ENCODE results near the gene PLCB4. TPM values are rescaled to one million over a fixed set of nuclear protein-coding genes. Genes with fewer than 3 reads are reported as not detected.

PLCB4 gene
- total RNA-seq, 1 donor from 2014 or later: 12.0 TPM

DNA sequence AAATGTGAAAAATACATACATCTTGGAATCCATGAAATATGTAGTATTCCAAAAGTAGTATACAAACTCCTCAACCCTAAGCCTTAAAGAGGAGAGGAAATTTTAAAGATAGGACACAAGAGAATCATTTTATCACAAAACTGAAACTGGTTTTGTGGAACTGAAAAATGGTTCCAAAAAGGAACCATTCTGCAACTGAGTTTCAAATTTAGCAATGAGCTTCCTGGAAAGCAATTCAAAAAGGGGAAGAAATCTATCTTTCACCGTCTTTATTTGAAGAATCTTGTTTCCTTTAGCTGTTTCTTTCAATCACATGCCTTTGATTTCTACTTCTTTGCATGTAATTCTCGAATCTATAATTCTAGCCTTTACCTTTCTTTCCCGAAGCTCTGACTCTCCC is 413.3 kb downstream of the PLCB4 start:
- no peaks in the 10 kb centered on the region for H3K4me1 ChIP-seq
- H3K36me3 ChIP-seq: no peaks in the 10 kb centered on the region
- no peak for DNase-seq (ENCODE audit: extremely low spot score in 2 of 2)
- H3K27me3 ChIP-seq: no peaks in the 10 kb centered on the region
- H3K9me3 ChIP-seq: no peaks in the 10 kb centered on the region
- TF ChIP-seq, protein P1, sequence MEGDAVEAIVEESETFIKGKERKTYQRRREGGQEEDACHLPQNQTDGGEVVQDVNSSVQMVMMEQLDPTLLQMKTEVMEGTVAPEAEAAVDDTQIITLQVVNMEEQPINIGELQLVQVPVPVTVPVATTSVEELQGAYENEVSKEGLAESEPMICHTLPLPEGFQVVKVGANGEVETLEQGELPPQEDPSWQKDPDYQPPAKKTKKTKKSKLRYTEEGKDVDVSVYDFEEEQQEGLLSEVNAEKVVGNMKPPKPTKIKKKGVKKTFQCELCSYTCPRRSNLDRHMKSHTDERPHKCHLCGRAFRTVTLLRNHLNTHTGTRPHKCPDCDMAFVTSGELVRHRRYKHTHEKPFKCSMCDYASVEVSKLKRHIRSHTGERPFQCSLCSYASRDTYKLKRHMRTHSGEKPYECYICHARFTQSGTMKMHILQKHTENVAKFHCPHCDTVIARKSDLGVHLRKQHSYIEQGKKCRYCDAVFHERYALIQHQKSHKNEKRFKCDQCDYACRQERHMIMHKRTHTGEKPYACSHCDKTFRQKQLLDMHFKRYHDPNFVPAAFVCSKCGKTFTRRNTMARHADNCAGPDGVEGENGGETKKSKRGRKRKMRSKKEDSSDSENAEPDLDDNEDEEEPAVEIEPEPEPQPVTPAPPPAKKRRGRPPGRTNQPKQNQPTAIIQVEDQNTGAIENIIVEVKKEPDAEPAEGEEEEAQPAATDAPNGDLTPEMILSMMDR (IDR thresholded peaks at IDR 0.05): no peak
- TF ChIP-seq POLR2AphosphoS5 (IDR thresholded peaks at IDR 0.05; ENCODE audit: insufficient read depth in 1 of 2, low read depth in 1 of 2) (no peak), POLR2A (IDR thresholded peaks at IDR 0.05) (no peak)
- intact Hi-C loops (cut with DNase I): no loop called here
- H3K27ac ChIP-seq: no peak overlapping the region
- no peak overlapping the region for H3K4me3 ChIP-seq

DNA sequence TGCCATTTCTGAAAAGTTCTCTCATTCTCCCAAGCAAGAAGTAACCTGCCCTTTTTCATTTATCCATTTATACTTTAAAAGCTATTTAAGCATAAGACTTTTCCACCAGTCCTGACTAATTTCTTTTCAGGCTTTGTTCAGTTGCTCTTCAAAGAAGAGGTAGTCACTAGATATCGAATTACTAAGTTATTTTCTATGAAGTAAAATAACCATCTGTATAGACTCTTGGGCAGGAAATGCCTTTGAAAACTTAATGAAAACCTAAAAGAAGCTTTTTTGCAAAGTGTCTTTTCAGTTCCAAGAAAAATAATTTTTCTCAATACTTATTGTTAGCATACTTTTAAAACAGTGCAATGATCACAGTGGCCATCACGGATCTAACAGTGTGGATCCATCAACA is 414.2 kb downstream of the PLCB4 start:
- no peaks in the 10 kb centered on the region for H3K36me3 ChIP-seq
- TF ChIP-seq, protein P1 (IDR thresholded peaks at IDR 0.05): no peak
- no peak for TF ChIP-seq POLR2AphosphoS5 (IDR thresholded peaks at IDR 0.05; ENCODE audit: insufficient read depth in 1 of 2, low read depth in 1 of 2)
- no peak for TF ChIP-seq POLR2A (IDR thresholded peaks at IDR 0.05)
- H3K27ac ChIP-seq: no peak overlapping the region
- DNase-seq (ENCODE audit: extremely low spot score in 2 of 2): no peak
- no peak overlapping the region for H3K4me3 ChIP-seq
- no peaks in the 10 kb centered on the region for H3K27me3 ChIP-seq
- no peaks in the 10 kb centered on the region for H3K4me1 ChIP-seq
- H3K9me3 ChIP-seq: no peaks in the 10 kb centered on the region
- intact Hi-C loops (cut with DNase I): no loop called here

DNA sequence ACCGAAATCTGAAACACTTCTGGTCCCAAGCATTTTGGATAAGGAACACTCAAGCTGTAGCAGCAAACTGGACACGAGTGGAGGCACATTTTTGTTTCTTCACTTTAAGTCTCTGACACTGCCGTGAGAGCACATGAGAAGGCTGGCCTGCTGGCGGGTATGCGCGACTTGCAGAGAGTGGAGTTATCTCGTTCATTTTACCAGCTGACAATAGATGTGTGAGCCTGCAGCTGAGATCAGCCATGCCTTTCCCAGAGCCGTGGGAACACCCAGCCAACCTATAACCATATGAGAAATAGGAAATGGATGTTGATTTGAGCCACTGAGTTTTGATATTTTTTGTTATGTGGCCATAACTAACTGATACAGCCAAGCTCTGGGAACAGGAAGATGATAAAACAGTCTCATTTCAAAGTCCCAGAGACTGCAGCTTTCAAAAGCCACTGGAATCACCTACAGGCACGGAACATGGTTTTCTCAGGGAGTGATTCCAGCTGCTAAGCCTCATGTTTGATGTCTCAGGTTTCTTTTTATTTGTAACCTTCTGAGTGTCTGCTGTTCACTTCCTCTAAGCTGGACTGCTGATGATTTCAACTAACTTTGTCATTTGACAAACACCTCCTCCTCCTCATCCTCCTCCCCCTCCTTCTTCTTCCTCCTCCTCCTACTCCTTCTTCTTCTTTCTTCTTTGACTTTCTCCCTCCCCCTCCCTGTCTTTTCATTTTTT is 416.9 kb downstream of the PLCB4 start:
- DNase-seq (ENCODE audit: extremely low spot score in 2 of 2): no peak
- H3K4me3 ChIP-seq: no peak overlapping the region
- no peaks in the 10 kb centered on the region for H3K4me1 ChIP-seq
- H3K27ac ChIP-seq: no peak overlapping the region
- no peaks in the 10 kb centered on the region for H3K27me3 ChIP-seq
- intact Hi-C loops (cut with DNase I): no loop called here
- TF ChIP-seq POLR2AphosphoS5 (IDR thresholded peaks at IDR 0.05; ENCODE audit: insufficient read depth in 1 of 2, low read depth in 1 of 2): no peak
- no peaks in the 10 kb centered on the region for H3K36me3 ChIP-seq
- no peaks in the 10 kb centered on the region for H3K9me3 ChIP-seq

DNA sequence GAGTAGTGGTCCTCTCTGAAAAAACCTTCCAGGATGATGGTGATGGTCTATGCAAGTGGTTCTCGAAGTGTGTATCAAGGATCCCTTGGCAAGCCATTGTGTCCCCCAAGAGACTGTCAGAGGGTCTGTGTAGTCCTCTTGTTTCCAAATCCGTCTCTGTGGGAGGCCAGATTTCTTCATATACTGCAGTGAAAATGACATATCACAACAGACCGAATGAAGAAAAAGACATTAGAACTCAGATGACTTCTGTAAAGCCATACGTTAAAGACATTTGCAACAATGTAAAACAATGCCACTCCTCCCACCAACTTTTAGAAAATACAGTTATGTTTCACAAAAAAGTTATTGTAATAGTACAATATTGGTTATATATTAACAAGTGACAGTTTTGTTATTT is 418.3 kb downstream of the PLCB4 start:
- intact Hi-C loops (cut with DNase I): no loop called here
- no peak overlapping the region for H3K4me3 ChIP-seq

DNA sequence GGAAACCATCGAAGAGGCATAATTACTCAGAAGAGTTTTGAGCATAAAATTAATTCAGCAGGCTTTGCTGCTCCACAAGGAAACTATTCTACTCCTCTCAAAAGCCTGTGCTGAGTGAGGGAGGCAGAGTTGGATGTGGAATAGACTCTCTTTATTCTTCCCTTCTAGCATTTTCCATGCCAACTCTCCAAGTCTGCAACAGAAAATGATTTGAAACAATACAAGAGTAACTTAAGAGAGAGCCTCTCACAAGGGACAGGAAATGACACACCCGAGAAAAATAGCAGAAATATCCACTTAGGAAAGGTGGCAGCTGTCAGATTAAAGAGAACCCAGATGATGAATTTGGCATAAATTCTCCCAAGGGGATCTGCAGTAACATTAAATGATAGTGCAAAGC is 419.2 kb downstream of the PLCB4 start:
- no peaks in the 10 kb centered on the region for H3K27me3 ChIP-seq
- no peak for DNase-seq (ENCODE audit: extremely low spot score in 2 of 2)
- TF ChIP-seq, protein P1 (IDR thresholded peaks at IDR 0.05): no peak
- TF ChIP-seq POLR2A (IDR thresholded peaks at IDR 0.05): no peak
- no peak for TF ChIP-seq POLR2AphosphoS5 (IDR thresholded peaks at IDR 0.05; ENCODE audit: insufficient read depth in 1 of 2, low read depth in 1 of 2)
- H3K4me3 ChIP-seq: no peak overlapping the region
- intact Hi-C loops (cut with DNase I): no loop called here
- no peaks in the 10 kb centered on the region for H3K36me3 ChIP-seq
- H3K27ac ChIP-seq: no peak overlapping the region
- no peaks in the 10 kb centered on the region for H3K4me1 ChIP-seq
- no peaks in the 10 kb centered on the region for H3K9me3 ChIP-seq

More for the DNA sequence above, 418.3 kb downstream of the PLCB4 start:
- H3K9me3 ChIP-seq: no peaks in the 10 kb centered on the region
- H3K36me3 ChIP-seq: no peaks in the 10 kb centered on the region
- H3K27me3 ChIP-seq: no peaks in the 10 kb centered on the region
- H3K4me1 ChIP-seq: no peaks in the 10 kb centered on the region
- H3K27ac ChIP-seq: no peak overlapping the region
- TF ChIP-seq POLR2AphosphoS5 (IDR thresholded peaks at IDR 0.05; ENCODE audit: insufficient read depth in 1 of 2, low read depth in 1 of 2) (no peak), POLR2A (IDR thresholded peaks at IDR 0.05) (no peak)
- TF ChIP-seq, protein P1 (IDR thresholded peaks at IDR 0.05): no peak
- DNase-seq (ENCODE audit: extremely low spot score in 2 of 2): no peak

Data from vagina (tissue), 2 donors.